NCI-H460 (cell line): Measurements from ENCODE around the gene SORBS1. TPM values are rescaled to one million over a fixed set of nuclear protein-coding genes. Genes with fewer than 3 reads are reported as not detected.

ENCODE experiments used
- DNase-seq: peaks from one replicate; pipeline ENCODE4 v3.0.0-alpha.2; 2016; ENCODE audit warnings: low read depth; ENCODE audit errors: extremely low read depth
- total RNA-seq: library from RNA; depleted of rRNA; stranded (reverse); fragments of >200 nt; shearing (Covaris generic); gene quantifications from 2 replicates; pipeline ENCODE4 v1.2.3, GENCODE V29; 2014

The SORBS1 gene
- total RNA-seq, 1 experiment from 2014 or later = 0.27 TPM

DNA sequence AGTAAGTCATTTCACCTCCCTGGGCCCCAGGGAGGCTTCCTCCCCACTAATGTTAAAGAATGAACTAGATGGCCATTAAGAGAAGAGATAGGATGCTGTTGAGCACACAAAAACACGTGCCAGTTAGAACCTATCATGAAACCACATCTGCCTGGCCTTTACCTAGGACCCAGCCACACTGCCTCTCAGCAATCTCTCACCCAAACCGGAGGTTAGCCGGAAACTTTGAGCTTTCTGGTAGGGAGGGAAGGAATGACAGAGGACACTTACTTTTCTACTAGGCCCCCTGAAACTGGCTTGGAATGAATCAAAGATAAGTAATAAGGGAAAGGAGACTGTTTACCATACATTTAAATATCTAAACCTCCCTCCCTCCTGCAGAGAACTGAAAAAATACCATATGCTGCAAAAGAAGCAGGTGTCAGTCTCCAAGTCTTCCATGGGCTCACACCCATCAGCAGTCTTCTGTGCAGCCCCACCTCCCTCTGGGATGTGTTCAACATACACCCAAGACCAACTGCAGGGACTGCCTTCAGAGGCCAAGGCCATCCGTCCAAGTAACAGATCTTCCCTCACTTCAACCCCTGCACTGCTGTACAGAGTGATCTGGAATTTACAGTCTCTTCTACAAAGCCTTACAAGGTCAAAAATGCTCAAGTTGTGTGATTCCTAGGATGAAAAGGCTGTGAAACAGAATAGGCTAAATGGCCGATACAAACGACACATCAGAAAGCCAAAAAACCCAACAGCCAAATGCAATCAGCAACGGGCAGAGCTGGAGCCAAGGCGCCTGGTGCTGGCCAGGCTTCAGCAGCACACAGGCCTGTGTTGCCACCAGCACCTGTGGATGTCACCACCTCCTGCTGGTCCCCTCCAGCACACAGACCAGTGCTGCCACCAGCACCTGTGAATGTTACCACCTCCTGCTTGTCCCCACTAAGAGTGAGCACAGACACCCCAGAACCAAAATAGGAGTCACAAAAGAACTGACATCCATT, 42.4 kb downstream of the SORBS1 start:
- no peak for DNase-seq

GRCh38 chr10:95517536-95518454, 43.4 kb downstream of the SORBS1 start:
- no peak for DNase-seq

DNA sequence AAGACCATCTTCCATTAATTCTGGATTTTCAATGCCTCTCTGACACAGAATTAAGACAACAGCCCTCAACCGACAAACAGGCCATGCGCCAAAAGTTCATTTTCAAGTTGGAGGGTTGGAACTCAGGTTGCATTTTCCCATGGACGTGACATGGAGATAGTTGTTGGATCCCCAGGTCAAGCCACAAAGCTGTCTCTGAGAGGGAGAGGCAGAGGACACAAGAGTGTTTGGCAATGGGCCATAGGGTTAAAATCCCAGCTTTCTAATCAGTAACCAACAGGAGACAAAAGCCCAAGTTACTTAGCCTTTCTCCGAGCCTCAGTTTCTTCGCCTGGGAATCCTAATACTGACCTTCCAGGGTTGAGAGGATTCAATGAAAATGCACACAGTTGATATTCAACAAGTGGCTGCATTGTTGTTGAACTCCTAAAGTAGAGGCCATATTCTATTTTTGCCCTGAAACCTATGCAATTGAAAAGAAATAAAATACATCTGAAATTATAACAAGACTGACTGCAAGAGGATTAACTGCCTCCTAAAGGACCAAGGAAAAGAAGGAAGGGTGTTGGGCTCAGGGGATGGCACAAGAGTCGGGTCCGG, 44.3 kb downstream of the SORBS1 start:
- no peak for DNase-seq

GRCh38 chr10:95513941-95514392, 47.2 kb downstream of the SORBS1 start:
- no peak for DNase-seq

DNA sequence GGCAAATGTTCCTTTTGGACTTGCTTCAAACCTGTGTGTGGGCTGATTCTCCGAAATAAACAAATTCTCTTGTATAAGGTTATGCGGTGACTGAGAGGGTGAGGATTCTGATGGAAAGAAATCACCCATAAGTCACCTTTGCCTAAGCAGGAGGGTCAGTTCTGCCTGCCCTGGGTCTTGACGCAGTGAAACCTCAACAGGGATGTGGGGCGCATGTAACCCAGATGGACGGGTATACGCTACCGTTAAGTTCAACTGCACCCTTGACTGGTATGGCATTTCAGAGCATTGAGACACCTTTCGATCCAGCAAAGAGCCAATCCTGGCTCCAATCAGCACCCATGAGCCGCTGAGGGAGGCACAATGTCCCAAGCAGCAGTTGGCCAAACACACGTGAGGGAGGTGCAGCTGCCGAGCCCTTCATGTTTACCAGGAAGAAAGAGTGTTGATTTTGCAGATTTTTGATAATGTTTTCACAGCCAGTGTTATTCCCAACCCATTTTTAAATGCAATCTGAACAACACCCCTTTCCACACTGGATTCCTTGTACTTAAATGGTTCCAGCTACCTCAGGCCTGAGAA, 48.1 kb downstream of the SORBS1 start:
- no peak for DNase-seq

DNA sequence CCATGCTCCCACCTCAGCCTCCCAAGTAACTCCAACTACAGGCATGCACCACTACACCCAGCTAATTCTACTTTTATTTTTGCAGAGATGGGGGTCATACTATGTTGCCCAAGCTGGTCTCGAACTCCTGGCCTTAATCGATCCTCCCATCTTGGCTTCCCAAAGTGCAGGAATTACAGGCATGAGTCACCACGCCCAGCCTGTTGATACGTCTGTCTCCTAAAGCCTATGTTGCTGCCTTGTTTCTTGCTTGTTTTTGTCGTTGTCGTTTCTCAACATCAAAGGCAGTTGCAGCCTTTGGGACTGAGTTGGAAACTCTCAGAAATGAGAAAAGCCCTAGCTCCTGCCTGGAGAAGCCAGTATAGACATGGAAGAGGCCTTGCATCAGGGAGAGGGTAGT, 49.9 kb downstream of the SORBS1 start:
- DNase-seq = no peak

GRCh38 chr10:95509251-95509650, 51.9 kb downstream of the SORBS1 start:
- no peak for DNase-seq

GRCh38 chr10:95508730-95509129, 52.4 kb downstream of the SORBS1 start:
- no peak for DNase-seq

GRCh38 chr10:95506056-95506737, 55.0 kb downstream of the SORBS1 start:
- DNase-seq = no peak

- no peak for DNase-seq
Measured at GRCh38 chr10:95505641-95506040, 55.5 kb downstream of the SORBS1 start.

- no peak for DNase-seq
Measured at GRCh38 chr10:95505084-95505610, 56.0 kb downstream of the SORBS1 start.

GRCh38 chr10:95504246-95504691, 56.9 kb downstream of the SORBS1 start:
- no peak for DNase-seq

GRCh38 chr10:95503526-95503925, 57.6 kb downstream of the SORBS1 start:
- DNase-seq = no peak

DNA sequence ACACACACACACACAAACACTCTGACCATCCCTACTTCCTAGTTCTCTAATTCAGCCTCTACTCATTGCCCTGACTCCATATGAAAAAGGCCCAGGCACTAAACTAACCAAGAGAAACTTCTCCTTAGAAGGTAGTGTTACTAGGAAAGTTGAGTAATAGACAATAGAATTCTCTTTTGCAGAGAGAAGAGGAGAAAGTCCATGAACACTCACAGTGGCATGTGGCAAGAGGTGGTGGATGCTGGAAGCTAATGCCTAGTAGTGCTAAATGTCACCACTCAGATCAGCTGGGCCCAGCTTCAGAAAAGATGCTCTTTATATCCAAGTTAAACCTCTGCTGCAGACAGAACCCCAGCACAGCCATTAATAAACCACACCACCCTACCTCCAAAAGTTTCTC, 58.2 kb downstream of the SORBS1 start:
- DNase-seq = no peak

DNA sequence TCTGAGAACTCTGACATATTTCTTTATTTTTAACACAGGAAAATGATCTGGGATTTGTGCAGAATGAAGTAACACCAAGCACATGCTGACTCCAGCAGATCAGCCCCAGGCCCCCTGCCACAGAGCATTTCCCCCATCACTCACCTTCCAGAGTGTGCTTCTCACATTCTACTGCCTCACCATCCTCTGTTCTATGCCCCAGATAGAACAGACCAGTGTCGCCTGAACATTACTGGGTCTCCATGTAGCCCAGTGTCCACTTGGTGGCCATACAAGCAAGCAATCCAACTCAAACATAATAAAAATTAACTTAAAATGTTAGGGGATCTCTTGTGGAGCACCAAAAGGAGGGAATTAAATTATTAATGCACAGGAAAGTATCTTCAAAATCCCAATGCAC, 58.8 kb downstream of the SORBS1 start:
- DNase-seq = no peak

GRCh38 chr10:95501203-95502094, 59.7 kb downstream of the SORBS1 start:
- no peak for DNase-seq

GRCh38 chr10:95500649-95501048, 60.5 kb downstream of the SORBS1 start:
- DNase-seq = no peak

DNA sequence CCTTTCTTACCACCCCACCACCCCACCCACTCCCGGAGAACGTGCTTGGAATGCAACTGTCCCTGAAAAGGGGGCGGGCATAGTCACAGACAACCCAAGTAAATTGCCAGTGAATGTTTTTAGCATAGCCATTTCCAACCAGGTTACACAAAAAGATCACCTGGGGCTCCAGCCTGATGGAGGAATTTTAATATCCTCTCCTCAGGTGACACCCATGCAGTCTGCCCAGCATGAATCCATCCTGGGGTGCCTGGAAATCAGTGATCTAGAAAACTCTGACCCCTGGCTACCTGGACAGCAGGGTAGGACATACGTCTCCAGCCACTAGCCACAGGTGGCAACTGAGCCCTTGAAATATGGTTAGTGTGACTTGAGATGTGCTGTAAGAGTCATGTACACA, 61.1 kb downstream of the SORBS1 start:
- no peak for DNase-seq
